HUES6 (cell line): ENCODE data around the gene JMJD7.

Experiments
- H3K27ac ChIP-seq: 2 replicates; pipeline ENCODE4 v1.7.0; 2013; ENCODE audit warnings: low read depth, mild to moderate bottlenecking, low read length, inconsistent platforms
- H3K27me3 ChIP-seq: 2 replicates; pipeline ENCODE4 v1.6.1; 2013; ENCODE audit warnings: low read length; ENCODE audit not compliant: control insufficient read depth, insufficient read depth
- H3K36me3 ChIP-seq: 2 replicates; pipeline ENCODE4 v1.6.1; 2013; ENCODE audit warnings: low read length; ENCODE audit not compliant: control insufficient read depth, insufficient read depth
- H3K4me1 ChIP-seq: 2 replicates; pipeline ENCODE4 v1.6.1; 2013; ENCODE audit warnings: low read length; ENCODE audit not compliant: control insufficient read depth, insufficient read depth
- H3K4me3 ChIP-seq: 2 replicates; pipeline ENCODE4 v1.5.1; 2013; ENCODE audit warnings: low read depth, low read length
- H3K9ac ChIP-seq: one replicate; pipeline ENCODE4 v1.6.1; 2013; ENCODE audit warnings: mild to moderate bottlenecking, low read length
- H3K9me3 ChIP-seq: 2 replicates; pipeline ENCODE4 v1.6.1; 2013; ENCODE audit warnings: low read depth, low read length; ENCODE audit not compliant: control insufficient read depth, insufficient read depth

Gene JMJD7

DNA sequence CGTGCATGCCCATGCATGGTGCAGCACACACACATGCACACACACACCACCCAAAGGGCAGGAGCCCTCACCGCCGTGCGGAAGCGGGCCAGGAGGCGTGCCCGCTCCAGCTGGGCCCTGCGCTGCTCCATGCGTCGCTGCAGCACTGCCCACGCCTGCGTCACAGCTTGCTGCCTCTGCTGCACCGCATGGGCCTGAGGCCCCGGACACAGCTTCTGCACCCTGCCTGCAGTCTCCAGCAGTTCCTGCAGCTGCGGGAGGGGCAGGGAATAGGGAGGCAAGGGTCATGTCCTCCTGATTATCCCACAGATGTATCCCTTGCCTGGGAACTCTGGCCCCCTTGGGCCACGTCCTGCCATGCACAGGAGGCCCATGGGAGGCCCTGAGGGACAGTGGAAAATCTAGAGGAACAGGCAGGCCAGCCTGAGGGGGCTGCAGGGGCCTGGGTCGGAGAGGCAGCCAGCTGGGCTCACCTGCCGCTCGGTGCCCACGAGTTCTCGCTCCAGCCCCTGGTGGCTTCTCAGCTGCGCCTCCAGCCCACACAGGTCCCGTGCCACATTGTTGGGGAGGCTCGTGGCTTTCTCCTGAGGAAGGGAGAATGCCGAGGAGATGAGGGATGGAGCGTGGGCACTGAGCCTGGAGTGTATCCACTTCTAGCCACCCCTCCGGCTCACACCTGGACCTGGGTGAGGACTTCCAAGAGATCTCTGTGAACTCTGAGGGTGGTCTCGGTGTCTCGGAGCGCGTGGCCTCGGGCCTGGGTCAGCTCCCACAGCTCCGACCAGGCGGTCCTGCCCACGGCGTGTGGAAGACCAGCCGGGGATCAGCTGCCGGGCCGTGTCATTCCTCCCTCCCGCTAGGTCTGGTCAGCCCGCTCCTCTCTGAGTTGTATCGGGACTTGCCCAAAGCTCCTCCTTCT, 42.1 kb downstream of the JMJD7 start:
- Histone ChIP-seq H3K27ac (no peak overlapping the region), H3K9me3 (no peaks in the 10 kb centered on the region), H3K27me3 (no peaks in the 10 kb centered on the region), H3K4me3 (no peak overlapping the region), H3K36me3 (no peaks in the 10 kb centered on the region), H3K9ac (no peak overlapping the region), H3K4me1 (peaks cover 14% of the 10 kb centered on the region; the same call in 1 of the 2 replicates)

DNA sequence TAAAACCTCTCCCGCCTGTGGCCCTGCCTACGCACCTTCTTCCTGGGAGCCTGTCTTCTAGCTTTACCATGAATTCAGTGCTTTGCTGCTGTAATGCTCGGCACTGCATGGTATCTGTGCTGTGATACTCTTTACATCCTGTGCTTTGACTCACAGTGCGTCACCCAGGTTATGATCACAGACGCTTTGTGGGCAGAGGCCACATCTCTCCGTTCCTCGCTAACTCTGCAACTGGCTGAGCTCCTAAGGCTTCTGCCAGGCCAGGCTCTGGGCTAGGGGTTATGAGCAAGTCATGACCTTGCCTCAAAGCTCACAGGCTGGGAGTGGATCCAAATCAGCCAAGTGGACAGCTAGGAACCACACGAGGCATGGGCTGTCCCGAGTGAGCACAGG, 42.8 kb downstream of the JMJD7 start:
- H3K4me1 ChIP-seq, result peaks cover 14% of the 10 kb centered on the region; the same call in 1 of the 2 replicates
- no peaks in the 10 kb centered on the region for H3K27me3 ChIP-seq
- no peak overlapping the region for H3K27ac ChIP-seq
- H3K36me3 ChIP-seq, result no peaks in the 10 kb centered on the region
- H3K4me3 ChIP-seq, result no peak overlapping the region
- H3K9ac ChIP-seq, result no peak overlapping the region
- no peaks in the 10 kb centered on the region for H3K9me3 ChIP-seq

DNA sequence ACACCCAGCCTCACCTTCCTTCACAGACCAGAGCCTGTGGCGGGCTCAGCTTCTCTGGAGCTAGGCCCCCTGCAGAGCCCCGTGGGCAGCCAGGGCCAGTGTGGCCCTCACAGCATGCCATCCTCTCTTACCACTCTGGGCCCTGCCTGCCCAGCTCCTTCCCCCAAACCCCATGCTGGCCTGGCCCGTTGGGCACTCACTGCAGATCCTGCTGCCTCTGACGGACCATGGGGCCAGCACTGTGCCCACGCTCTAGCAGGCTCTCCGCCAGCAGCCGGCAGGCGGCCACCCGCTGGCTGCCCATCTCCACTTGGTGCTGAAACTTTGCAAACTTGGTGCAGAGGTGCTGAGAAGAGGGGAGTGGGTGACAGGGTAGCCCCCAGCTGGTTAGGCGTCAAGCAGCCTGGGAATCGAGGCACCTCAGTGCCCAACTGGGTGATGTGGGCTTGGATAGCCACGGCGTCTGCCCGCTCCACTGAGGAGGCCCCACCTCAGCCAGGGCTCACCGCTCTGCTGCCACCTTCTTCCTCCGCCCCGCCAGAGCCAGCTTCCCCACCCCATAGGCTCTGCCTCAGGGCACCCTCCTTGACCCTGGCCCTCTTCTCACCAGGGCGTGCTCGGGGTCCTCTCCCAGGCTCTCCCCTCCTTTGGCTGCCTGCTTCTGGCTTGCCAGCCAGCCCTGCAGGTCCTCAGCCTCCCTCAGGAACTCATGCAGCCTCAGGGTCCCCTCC, 43.4 kb downstream of the JMJD7 start:
- Histone ChIP-seq H3K27ac (no peak overlapping the region), H3K4me1 (peaks cover 7% of the 10 kb centered on the region; the same call in 1 of the 2 replicates), H3K9me3 (no peaks in the 10 kb centered on the region), H3K36me3 (no peaks in the 10 kb centered on the region), H3K4me3 (no peak overlapping the region), H3K9ac (no peak overlapping the region), H3K27me3 (no peaks in the 10 kb centered on the region)

DNA sequence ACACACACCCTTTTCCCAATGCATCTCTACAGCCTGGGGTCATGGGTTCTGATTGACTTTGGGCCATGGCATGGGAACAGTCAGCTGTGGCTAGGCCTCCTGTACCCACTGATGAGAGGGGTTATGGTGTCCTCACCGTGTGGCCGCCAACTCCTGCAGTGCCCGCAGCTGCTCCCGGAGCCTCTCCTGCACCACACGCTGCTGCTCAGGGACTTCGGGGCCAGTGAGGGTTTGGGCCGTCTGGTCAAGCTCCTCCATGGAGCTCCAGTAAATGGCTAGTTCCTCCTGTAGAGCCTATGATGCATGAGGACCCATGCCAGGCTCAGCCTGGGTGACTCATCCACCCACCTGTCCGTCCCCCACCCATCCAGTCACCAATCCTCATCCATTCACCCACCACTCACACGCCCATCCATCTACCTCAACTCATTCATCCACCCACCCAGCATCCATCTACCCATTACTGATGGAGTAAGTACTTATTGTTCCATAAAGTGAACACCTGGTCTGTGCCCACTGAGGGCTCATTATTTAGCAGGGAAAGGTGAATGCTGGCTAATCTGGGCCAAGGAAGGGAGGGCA, 44.4 kb downstream of the JMJD7 start:
- Histone ChIP-seq H3K27me3 (no peaks in the 10 kb centered on the region; the same call in 1 of the 2 replicates), H3K4me1 (no peaks in the 10 kb centered on the region)

DNA sequence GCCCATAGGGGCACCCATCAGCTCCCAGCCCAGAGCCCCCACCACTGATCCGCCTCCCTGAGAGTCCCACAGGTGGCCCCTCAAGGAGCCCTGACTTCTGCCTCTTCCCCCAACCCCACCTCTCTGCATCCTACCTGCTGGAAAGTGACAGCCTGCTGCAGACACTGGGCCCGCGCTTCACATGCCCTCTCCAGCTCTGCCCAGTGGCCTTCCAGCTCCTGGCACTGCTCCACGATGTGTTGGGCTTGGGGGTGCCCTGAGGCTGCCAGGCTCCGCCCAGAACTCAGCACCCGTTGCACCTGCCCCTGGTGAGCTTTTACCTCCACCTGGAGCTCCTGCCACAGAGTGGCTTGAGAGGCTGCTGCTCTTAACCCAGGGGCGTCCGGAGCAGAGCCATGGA, 45.8 kb downstream of the JMJD7 start:
- H3K9me3 ChIP-seq, result no peaks in the 10 kb centered on the region
- H3K4me3 ChIP-seq, result no peak overlapping the region
- no peaks in the 10 kb centered on the region; the same call in 1 of the 2 replicates for H3K27me3 ChIP-seq
- H3K9ac ChIP-seq, result no peak overlapping the region
- no peaks in the 10 kb centered on the region for H3K4me1 ChIP-seq
- no peaks in the 10 kb centered on the region for H3K36me3 ChIP-seq
- H3K27ac ChIP-seq, result no peak overlapping the region

More for the DNA sequence above, 44.4 kb downstream of the JMJD7 start:
- Histone ChIP-seq H3K4me3 (no peak overlapping the region), H3K9me3 (no peaks in the 10 kb centered on the region), H3K27ac (no peak overlapping the region), H3K36me3 (no peaks in the 10 kb centered on the region), H3K9ac (no peak overlapping the region)

DNA sequence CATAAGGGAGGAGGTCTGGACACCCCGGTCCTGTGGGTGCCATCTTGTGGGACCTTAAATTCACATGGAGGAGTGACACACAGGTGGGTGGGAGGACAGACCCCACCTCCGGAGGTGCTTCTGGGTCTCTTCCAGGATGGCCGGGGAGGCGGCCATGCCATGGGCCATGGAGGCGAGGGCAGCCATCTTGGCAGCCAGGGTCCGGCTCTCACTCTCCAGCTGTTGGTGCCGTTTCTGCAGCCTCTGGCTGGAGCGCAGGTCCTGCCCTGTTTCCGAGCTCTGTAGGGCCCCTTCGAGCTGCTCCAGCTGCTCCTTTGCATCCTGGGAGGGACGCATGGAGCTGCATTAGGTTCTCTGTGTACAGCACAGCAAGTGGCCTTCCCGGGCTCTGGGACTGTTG, 46.8 kb downstream of the JMJD7 start:
- no peaks in the 10 kb centered on the region for H3K36me3 ChIP-seq
- H3K9ac ChIP-seq, result no peak overlapping the region

DNA sequence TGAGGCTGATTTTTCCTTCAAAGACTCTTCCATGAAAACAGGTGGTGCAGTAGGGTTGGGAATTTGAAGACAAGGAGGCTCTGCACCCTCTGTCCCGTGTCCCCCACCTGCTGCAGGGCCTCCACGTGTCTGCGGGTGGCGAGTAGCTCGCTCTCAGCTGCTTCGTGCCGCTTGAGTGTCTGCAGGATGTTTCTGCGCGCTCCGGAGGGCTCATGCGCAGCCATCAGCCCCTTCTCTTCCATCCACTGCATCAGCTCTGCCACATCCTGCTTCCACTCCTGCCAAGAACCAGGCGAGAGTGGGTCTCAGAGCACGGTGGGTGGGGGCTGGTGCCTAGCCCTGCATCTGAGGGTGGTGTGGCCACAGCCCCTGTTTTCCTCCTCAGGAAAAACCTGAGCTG, 48.1 kb downstream of the JMJD7 start:
- no peak overlapping the region for H3K27ac ChIP-seq

More for the DNA sequence above, 46.8 kb downstream of the JMJD7 start:
- Histone ChIP-seq H3K27me3 (peaks cover 8% of the 10 kb centered on the region; the same call in 1 of the 2 replicates), H3K4me3 (no peak overlapping the region), H3K27ac (no peak overlapping the region), H3K4me1 (no peaks in the 10 kb centered on the region), H3K9me3 (no peaks in the 10 kb centered on the region)

DNA sequence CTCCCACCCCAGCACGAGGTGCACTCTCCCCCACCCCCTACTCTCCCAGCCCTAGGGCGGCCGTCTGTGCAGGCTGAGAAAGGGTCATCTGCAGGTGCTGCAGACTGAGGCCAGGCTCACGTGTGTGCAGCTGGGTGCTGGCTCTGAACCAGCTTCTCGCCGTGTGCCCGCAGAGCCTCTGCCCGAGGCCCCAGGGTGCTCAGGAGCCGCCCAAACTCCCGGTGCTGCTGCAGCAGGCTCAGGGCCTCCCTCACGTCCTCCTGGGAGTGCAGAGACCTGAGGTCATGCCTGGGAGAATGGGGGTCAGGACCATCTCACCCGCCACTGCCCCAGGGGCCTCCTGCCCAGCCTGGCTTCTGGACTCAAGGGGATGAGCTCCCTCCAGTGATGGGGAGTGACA, 48.8 kb downstream of the JMJD7 start:
- Histone ChIP-seq H3K27me3 (peaks cover 28% of the 10 kb centered on the region), H3K9ac (no peak overlapping the region), H3K4me1 (peaks cover 4% of the 10 kb centered on the region; the same call in 1 of the 2 replicates), H3K9me3 (no peaks in the 10 kb centered on the region), H3K36me3 (no peaks in the 10 kb centered on the region), H3K27ac (no peak overlapping the region), H3K4me3 (no peak overlapping the region)

More for the DNA sequence above, 48.1 kb downstream of the JMJD7 start:
- H3K9ac ChIP-seq, result no peak overlapping the region
- H3K4me1 ChIP-seq, result no peaks in the 10 kb centered on the region
- H3K9me3 ChIP-seq, result no peaks in the 10 kb centered on the region
- peaks cover 21% of the 10 kb centered on the region for H3K27me3 ChIP-seq
- H3K4me3 ChIP-seq, result no peak overlapping the region
- no peaks in the 10 kb centered on the region for H3K36me3 ChIP-seq

DNA sequence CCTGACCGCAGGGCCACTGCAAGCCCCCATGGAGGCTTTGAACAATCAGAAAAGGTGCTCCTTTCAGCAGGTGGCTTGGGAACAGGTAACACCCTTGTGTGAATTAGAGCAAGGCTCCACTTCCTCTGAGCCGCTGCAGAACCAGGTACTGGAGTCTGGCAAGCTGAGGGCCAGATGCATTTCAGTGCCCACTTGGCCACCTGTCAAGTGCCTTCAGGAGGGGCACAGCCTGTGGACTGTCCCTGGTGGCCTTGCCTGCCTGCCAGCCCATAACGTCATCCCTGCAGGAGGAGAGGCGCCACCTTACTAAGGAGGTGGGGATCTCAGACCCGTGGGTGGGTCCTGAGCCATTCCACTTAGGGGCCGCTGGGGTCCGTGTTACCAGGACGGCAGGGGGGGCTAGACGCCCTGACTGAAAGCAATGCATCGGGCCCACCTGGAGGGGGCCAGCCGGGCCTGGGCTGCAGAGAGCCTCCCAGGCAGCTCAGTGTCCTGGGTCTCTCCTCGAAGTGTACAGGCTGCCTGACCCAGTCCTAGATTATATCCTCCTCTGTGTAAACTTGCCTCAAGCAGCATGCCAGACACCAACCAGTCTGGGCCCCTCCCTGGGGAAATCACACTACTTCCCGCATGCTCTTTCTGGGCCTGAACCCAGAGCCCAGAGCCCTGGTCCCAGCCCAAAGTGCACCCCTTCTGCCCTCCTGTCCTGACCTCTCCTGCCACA, 49.9 kb downstream of the JMJD7 start:
- Histone ChIP-seq H3K4me3 (no peak overlapping the region), H3K4me1 (peaks cover 8% of the 10 kb centered on the region; the same call in 1 of the 2 replicates), H3K9me3 (no peaks in the 10 kb centered on the region), H3K27ac (no peak overlapping the region), H3K36me3 (no peaks in the 10 kb centered on the region), H3K27me3 (peaks cover 38% of the 10 kb centered on the region), H3K9ac (no peak overlapping the region)

DNA sequence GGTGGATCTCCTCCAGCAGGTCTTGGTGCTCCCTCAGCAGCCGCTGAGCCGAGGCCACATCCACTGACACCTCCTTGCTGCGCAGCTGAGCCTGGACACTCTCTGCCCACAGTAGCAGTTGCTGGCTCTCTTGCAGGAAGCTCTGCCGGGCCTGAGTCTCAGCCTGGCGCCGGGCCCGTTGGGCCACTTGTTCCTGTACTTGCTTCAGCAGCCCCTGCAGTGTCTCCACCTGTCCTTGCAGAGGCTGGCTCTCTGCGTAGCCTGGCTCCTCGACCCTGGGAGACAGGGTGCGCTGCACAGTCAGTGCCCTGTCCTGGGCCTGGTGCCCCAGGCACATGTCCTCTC, 50.4 kb downstream of the JMJD7 start:
- H3K9me3 ChIP-seq, result no peaks in the 10 kb centered on the region
- H3K27me3 ChIP-seq, result peaks cover 43% of the 10 kb centered on the region
- H3K27ac ChIP-seq, result no peak overlapping the region
- H3K36me3 ChIP-seq, result no peaks in the 10 kb centered on the region
- peaks cover 10% of the 10 kb centered on the region; the same call in 1 of the 2 replicates for H3K4me1 ChIP-seq
- H3K9ac ChIP-seq, result no peak overlapping the region
- H3K4me3 ChIP-seq, result no peak overlapping the region
